Left renal pelvis (tissue), 4 donors: ENCODE data around the gene CLEC2D. TPM values are rescaled to one million over a fixed set of nuclear protein-coding genes. Genes with fewer than 3 reads are reported as not detected.
"Not testable (repeated sequence)": the region's sequence is repeated elsewhere in the genome, so short reads cannot be mapped to it uniquely, and the experiment has no call there.

Source experiments
- DNase-seq, 4 donors: peaks; one replicate each; pipeline ENCODE4 v3.0.0-alpha.2; 2013; ENCODE audit warnings: low read depth in 4 of 4, low spot score in 3 of 4
- polyA plus RNA-seq, 4 donors: library from polyadenylated mRNA; unstranded; fragments of 120-200 nt; gene quantifications; one replicate each; pipeline ENCODE4 v1.2.1, GENCODE V29; 2013; ENCODE audit not compliant: insufficient read length in 4 of 4

CLEC2D gene
- polyA plus RNA-seq, 4 donors: 10.3 to 24.7 (median 16.0) TPM

- DNase-seq: no peak
Measured at GRCh38 chr12:9699269-9699897, 29.9 kb downstream of the CLEC2D start.

DNA sequence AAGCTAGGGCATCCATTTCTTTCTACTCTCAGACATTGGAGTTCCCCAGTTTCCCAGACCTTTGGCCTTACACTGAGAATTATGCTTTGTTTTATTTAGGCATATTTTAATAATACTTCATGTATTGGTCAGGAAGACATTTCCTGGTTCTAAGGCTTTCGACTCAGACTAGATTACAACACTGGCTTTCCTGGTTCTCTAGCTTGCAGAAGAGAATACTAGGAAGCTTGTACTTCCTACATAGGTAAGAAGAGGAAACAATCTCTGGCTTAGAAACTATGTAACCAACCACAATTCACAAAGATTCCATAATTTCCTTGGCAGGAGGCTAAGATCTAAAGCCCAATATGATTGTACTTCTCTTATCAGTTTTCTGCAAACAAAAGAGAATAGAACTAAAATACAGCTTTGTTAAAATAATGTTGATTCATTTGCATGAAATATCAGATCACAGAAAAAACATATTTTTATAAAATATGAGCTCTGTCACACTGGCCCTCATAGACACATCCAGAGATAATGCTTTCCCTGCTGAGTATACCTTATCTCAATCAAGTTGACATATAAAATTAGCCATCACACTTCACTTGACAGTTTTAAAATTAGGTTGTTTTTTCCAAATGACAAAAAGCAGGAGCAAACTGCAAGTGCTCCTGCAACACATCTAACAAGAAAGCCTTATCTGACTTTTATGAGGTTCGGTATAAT, 30.5 kb downstream of the CLEC2D start:
- no peak for DNase-seq

DNA sequence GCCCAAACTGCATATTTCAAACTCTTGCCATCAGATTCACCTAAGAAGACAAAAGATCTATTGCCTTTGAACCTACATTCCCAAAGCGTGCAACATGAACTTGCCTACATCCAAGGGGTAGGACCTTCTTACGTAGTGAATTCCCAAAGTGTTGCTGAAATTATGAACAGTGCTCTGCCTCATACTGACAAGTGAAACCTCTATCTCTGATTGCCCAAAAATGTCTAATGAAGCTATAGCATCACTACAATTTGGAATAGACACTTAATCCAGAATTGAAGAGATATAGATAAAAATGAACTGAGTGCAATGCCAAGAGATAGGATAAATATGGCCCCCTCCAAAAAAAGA, 31.1 kb downstream of the CLEC2D start:
- DNase-seq: no peak

DNA sequence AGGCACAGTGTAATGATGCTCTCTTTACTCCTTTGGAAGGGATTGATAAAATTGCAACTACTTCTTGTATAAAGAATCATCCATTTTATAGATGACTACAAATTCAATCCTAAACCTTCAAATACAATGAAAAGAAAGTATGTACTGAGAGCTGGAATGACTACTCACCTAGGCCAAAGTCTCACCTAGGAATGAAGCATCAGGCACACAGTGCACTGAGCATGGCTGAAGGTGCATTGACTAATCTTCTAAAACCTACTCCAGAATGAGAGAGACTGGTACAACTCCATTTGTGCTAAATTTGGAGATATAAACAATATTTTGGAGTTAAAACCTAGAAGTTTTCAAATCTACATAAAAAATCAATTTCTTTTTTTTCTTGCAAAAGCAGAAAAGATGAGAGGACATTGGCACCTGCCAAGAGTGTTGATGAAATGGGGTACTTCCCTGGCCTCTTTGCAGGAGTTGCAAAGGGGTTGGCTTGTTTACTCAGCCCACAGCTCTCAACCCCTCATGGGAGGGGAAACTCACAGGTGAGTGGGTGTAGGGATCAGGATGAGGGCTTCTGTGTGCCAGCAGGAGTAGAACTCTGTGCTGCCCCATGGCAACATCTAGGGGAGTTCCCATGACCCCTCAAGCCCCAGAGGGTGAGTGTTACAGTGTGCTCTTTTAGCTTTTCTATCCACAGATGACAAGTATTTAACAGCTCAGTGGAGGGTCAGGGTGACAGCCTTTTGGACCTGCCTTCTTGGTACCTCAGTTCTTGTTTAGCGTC, 32.1 kb downstream of the CLEC2D start:
- no peak for DNase-seq

GRCh38 chr12:9702255-9702654, 32.7 kb downstream of the CLEC2D start:
- no peak for DNase-seq

- not testable (repeated sequence) for DNase-seq
Measured at GRCh38 chr12:9704561-9704960, 35.0 kb downstream of the CLEC2D start.

DNA sequence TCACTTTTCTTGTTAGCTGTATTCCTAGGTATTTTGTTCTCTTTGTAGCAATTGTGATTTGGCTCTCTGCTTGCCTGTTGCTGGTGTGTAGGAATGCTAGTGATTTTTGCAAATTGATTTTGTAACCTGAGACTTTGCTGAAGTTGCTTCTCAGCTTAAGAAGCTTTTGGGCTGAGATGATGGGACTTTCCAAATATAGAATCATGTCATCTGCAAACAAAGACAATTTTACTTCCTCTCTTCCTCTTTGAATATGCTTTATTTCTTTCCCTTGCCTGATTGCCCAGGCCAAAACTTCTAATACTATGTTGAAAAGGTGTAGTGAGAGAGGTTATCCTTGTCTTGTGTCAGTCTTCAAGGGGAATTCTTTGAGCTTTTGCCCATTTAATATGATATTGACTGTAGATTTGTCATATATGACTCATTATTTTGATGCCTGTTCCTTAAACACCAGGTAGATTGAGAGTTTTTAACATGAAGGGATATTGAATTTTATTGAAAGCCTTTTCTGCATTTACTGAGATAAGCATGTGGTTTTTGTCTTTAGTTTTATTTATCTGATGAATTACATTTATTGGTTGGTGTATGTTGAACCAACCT, 36.7 kb downstream of the CLEC2D start:
- DNase-seq: no peak

DNA sequence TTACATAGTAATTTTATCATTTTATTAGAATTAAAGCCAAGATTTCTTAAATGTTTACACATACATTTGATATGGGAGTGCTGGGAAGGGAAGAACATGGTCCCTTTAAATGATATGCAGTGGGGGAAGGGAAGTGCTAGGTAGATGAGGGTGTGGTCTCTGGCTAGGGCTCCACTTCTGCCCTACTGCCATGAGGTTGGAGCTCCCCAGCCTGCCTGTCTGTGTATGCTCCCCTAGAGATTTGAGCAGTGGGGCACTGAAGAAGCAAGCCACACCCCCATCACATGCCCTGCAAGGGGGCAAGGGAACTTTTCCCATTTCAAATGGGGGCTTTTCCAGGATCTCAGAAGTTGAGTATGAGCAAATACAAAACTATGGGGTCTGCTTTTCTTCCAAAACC, 37.8 kb downstream of the CLEC2D start:
- no peak for DNase-seq

DNA sequence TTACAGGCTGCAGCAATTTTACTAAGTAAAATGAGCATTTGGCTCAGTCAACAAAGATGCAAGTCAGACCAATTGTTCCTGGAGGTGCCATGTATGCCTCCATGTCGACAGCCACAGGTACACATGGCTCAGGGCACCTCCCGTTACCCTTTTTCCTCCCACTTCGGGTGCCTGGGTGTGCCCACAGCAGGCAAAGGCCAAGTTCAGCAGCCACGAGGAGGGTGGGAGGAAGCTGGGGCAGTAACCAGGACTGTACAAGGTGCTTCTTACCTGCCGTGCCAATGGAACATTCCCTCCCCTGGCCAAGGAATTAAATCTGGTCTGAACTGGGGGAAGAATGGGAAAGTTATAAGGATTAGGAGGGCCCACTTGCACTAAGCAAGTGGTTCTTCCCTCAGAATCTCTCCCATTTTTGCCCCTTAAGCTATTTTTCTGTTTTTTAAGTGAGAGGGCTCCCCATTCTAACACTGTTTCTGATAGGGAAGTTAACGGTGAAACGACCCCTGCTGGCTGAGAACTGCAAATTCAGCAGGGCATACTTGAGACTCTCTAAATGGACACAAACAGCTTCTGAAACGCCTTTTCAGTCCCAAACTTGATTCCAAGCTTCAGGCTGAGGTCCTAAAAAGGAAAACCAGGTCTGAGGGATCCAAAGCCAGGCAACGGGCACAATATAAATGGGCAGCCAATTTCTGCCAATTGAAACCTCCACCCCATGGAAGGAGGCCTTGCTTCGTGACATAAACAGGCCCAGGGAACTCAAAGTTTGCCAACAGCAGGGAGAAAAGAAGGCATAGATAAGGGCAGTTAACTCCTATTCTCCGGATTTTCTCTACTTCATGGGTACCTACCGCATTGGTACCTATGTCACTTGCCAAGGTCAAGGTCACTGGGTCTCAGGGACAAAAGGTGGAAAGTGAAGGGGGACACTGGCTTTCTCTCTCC, 38.6 kb downstream of the CLEC2D start:
- DNase-seq: no peak

- no peak for DNase-seq
Measured at GRCh38 chr12:9708853-9709252, 39.3 kb downstream of the CLEC2D start.

GRCh38 chr12:9710584-9711375, 41.3 kb downstream of the CLEC2D start:
- no peak for DNase-seq

DNA sequence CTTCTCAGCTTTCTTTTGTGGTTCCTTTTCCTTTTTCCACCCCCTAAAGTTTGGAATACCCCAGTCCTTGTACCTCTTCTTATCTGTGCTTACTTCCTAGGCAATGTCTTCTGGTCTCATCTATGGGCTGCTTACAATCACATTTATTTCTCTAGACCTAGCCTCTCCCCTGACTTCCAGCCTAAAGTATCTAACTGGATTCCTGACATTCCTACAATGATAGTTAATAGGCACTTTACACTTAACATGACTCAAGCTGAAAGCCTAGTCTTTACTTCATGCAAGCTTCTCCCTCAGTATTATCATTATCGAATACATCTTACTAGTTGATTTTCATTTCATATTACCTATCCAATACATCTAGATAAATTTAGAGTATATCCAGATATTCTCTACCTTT, 42.2 kb downstream of the CLEC2D start:
- DNase-seq: no peak

DNA sequence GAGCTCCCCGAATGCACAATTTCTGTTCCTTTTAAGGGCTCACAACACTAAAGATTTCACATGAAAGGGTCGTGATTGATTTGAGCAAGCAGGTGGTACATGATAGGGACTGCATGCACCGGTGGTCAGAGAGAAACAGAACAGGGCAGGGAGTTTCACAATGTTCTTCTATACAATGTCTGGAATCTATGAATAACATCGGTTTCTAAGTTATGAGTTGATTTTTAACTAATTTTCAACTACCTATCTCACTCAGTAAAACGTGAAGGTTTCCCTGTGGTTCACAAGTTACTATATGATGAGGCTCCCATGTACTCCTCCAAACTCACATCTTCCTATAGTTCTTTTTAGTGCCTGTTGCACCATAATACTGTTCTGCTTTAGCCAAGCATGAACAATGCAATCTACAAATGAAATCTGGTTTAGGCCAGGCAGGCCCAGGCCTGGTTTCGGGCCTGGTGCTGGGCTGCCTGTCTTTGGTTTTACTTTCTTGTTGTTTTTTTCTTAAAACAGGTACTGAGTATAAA, 43.6 kb downstream of the CLEC2D start:
- DNase-seq: not testable (repeated sequence)

GRCh38 chr12:9717070-9717925, 47.8 kb downstream of the CLEC2D start:
- no peak for DNase-seq

- no peak for DNase-seq
Measured at GRCh38 chr12:9718968-9719367, 49.5 kb downstream of the CLEC2D start.

- no peak for DNase-seq
Measured at GRCh38 chr12:9719790-9720189, 50.3 kb downstream of the CLEC2D start.

- DNase-seq: no peak
Measured at GRCh38 chr12:9721394-9722092, 52.0 kb downstream of the CLEC2D start.

- DNase-seq: no peak
Measured at GRCh38 chr12:9724023-9724422, 54.5 kb downstream of the CLEC2D start.
